ENCODE measurements around the gene UNC79.

Gene UNC79

GRCh38 chr14:93548102-93548843, 117.5 kb downstream of the UNC79 start:
- DNase-seq (ENCODE audit: low read depth), result no peak

DNA sequence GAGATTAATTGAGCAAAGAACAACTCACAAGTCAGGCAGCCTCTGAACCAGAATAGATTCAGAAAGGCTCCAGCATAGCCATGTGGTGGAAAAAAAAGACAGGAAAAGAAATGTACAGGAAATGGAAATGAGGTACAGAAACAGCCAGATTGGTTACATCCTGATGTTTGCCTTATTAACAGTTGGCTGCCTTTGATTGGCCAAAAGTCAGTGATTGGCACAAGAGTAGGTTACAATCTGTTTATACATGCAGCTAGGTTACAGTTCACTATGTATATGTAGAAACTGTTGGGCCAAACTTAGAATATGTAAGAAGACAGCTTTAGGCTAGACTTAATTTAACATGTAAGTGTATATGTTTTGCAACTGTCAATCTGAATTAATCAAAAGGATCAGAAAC, 118.9 kb downstream of the UNC79 start:
- DNase-seq (ENCODE audit: low read depth), result no peak

GRCh38 chr14:93564918-93565317, 134.2 kb downstream of the UNC79 start:
- no peak for DNase-seq (ENCODE audit: low read depth)

GRCh38 chr14:93566065-93566693, 135.4 kb downstream of the UNC79 start:
- no peak for DNase-seq (ENCODE audit: low read depth)

GRCh38 chr14:93571275-93571674, 140.5 kb downstream of the UNC79 start:
- DNase-seq (ENCODE audit: low read depth), result no peak

- DNase-seq (ENCODE audit: low read depth), result no peak
Measured at GRCh38 chr14:93579178-93579577, 148.4 kb downstream of the UNC79 start.

- DNase-seq (ENCODE audit: low read depth), result no peak
Measured at GRCh38 chr14:93582516-93582915, 151.8 kb downstream of the UNC79 start.

- DNase-seq (ENCODE audit: low read depth), result no peak
Measured at GRCh38 chr14:93587330-93587729, 156.6 kb downstream of the UNC79 start.

GRCh38 chr14:93591506-93591905, 160.8 kb downstream of the UNC79 start:
- DNase-seq (ENCODE audit: low read depth), result no peak

GRCh38 chr14:93592786-93593185, 162.0 kb downstream of the UNC79 start:
- no peak for DNase-seq (ENCODE audit: low read depth)

- DNase-seq (ENCODE audit: low read depth), result no peak
Measured at GRCh38 chr14:93606091-93606490, 175.4 kb downstream of the UNC79 start.

- DNase-seq (ENCODE audit: low read depth), result no peak
Measured at GRCh38 chr14:93619176-93619793, 188.5 kb downstream of the UNC79 start.

- no peak for DNase-seq (ENCODE audit: low read depth)
Measured at GRCh38 chr14:93628048-93628447, 197.3 kb downstream of the UNC79 start.

- DNase-seq (ENCODE audit: low read depth), result no peak
Measured at GRCh38 chr14:93629643-93630042, 198.9 kb downstream of the UNC79 start.

DNA sequence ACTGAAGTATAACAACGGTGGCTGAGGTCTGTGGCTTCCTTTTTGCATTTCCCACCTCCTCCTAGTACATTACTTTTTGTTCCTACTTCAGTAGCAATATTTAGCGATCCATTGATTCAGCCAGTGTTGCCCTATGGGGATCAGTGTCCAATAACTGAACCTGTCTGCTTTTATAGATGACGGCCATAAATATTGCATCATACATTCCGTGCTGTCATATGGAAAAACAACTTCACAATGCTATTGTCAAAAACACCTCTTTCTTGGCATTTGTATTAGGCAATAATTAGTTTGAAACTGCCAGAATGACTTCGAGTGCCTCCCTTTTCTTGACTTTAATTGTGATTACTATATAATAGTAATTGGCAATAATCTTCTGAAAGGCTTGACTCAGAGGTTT, 208.1 kb downstream of the UNC79 start:
- no peak for DNase-seq (ENCODE audit: low read depth)

DNA sequence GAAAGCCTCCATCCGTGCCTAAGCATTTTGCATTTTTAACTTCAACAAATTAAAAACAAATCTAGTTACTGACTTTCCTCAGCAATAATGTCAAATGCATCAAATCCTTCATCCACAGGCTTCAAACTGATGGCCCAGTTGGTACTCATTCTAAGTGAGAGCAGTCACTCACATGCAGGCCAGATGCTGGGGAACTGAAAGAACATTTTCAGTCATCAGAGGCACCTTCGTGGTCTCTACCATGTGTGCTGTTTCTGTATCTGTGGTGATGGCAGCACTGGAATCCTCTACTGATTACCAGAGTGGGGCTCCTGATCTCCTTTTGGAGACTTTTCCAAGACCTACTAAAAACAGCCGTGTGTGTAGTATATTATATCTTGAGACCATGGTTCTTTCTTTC, 212.4 kb downstream of the UNC79 start:
- no peak for DNase-seq (ENCODE audit: low read depth)

GRCh38 chr14:93643676-93644075, 212.9 kb downstream of the UNC79 start:
- DNase-seq (ENCODE audit: low read depth), result no peak

DNA sequence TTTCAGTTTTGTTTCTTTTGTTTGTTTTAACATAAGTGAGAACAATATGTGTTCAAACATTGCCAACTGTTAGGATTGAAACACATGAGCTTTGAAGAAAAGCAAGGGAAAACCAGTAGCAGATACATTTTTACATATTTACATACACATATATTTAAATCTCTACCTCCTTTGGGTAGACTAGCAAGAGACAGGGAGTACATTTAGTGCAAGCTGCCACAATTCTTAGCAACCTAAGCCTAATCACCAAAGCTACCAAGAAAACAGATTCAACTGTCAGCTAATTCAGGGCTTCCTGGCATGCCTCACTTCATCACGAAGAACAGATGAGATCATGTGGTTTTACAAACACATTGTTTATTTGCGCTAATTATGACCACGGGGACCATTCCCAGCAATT, 214.5 kb downstream of the UNC79 start:
- no peak for DNase-seq (ENCODE audit: low read depth)

DNA sequence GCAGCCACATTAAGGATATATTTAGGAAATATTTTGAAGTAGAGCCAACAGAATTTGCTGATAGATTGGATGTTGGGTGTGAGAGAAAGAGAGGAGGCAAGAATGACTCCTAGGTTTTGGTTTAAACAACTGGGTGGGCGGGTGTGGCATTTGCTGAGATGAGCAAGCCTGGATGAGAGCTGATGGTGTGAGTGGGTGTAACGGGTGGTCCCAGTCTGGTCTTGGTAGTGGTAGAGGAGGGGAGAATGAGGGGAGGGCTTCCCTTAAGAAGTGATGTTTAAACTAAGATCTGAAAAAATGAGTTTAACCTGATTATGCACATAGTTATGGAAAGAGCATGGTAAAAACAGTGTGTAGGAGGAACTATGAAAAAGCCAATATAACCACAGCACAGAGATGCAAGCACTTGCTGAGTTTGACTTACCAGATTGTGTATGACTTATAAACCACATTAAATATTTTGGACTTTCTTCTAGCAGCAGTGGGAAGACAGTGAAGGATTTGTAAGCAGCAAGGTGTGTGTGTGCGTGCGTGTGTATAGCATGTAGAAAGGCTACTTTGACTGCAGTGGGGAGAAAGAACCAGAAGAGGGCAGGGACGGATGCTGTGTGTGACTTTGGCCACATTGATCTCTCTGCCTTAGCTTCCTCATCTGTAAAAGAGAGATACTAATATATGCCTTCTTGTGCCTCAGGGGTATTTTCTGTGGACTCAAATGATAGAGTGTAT, 217.9 kb downstream of the UNC79 start:
- peak; percentile 2 for DNase-seq (ENCODE audit: low read depth)

DNA sequence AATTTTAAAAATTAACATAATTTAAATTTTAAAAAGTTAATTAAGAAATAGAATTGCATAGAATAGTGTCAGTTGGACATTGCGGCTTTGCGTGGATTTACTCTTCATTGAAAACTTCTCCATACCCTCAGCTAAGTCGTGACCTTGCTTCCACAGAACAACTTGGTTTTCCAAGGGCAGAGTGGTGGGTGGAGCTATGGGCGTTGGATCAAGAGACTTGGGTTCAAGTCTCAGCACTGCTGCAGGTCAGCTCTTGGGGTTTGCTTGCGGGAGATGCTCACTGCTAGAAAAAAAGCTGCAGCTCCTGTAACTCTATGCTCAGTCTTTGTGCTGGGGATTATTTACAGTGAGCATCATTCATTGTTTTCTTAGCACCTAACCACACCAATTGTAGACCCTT, 223.9 kb downstream of the UNC79 start:
- DNase-seq (ENCODE audit: low read depth), result no peak

- no peak for DNase-seq (ENCODE audit: low read depth)
Measured at GRCh38 chr14:93655078-93655750, 224.5 kb downstream of the UNC79 start.

- no peak for DNase-seq (ENCODE audit: low read depth)
Measured at GRCh38 chr14:93657875-93658274, 227.1 kb downstream of the UNC79 start.
